ENCODE measurements around the gene ASB2.

DNA sequence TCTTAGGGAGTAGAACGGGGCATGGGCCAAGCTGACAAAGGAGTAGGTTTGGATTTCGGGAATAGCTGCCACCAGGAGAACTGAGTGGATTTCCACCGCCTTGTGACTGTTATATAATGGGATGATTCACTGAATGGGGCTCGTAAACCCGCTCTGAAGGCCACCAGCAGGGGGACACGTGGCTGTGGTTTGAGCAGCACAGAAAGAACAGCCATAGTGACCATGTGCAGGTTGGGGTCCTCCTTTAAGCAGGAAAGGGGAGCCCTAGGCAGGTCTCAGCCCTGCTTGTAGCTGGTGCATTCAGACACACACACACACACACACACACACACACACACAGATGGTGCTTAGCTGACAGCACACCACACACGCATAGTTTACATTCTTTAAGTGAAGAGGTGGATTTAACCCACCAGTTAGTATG is 8.6 kb upstream of the ASB2 start:
- no peak for TF ChIP-seq CTCF (IDR thresholded peaks at IDR 0.05; ENCODE audit: poor library complexity, severe bottlenecking)
- TF ChIP-seq EP300 (conservative IDR thresholded peaks at IDR 0.05; ENCODE audit: poor library complexity, severe bottlenecking) = no peak
- TF ChIP-seq POLR2AphosphoS5 (IDR thresholded peaks at IDR 0.05) = no peak
